ENCODE results near the gene TMEM132D.

Gene TMEM132D

DNA sequence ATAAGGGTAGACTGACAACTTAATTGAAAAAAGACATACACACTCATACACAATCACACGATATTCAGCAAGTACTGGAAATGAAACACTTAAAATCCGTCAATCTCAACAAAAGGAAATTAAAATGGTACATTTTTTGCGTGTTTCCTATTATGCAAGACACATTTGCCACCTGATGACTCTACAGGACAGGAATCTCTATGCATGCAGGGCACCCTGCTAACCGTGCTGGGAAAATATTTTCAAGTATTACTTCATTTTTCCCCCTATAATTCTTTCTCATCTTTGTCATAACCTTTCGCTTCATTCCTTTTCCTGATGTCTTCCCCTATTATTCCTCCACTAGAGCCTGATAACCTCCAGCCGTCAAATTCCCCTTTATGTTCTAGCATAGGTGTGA, 150.2 kb downstream of the TMEM132D start:
- Histone ChIP-seq H3K9me3 (ENCODE audit: control insufficient read depth in 1 of 2, low read length in 2 of 2) (no peaks in the 10 kb centered on the region), H3K36me3 (ENCODE audit: control insufficient read depth in 1 of 2, insufficient read depth in 2 of 2, low read length in 2 of 2) (no peaks in the 10 kb centered on the region), H3K27ac (ENCODE audit: low read depth, low read length) (no peak overlapping the region), H3K4me3 (ENCODE audit: low read depth in 1 of 2, low read length in 2 of 2) (no peak overlapping the region), H3K4me1 (ENCODE audit: control insufficient read depth in 1 of 2, insufficient read depth in 2 of 2, low read length in 2 of 2) (no peaks in the 10 kb centered on the region), H3K9ac (ENCODE audit: low read depth in 1 of 2, low read length in 2 of 2) (no peak overlapping the region), H3K27me3 (ENCODE audit: control insufficient read depth in 1 of 2, insufficient read depth in 2 of 2, low read length in 2 of 2) (no peaks in the 10 kb centered on the region)

DNA sequence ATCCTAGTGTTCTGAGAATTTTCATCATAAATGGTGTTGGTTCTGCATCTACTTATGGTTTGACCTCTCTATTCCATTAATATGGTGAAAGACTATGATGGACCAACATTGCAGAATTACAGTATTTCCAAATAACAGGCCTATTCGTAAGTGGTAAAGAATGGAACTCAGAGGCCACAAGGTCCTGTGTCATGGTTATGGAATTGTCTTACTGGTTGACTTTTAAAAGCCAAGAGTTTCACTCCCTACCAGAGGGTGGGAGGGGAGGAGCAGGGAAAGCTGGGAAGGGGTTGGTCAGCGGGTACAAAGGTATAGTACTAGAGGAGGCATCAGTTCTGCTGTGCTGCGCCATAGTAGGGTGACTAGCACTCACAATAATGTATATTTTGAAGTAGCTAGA, 153.4 kb downstream of the TMEM132D start:
- Histone ChIP-seq H3K4me3 (ENCODE audit: low read depth in 1 of 2, low read length in 2 of 2) (no peak overlapping the region), H3K36me3 (ENCODE audit: control insufficient read depth in 1 of 2, insufficient read depth in 2 of 2, low read length in 2 of 2) (no peaks in the 10 kb centered on the region), H3K27me3 (ENCODE audit: control insufficient read depth in 1 of 2, insufficient read depth in 2 of 2, low read length in 2 of 2) (no peaks in the 10 kb centered on the region), H3K9me3 (ENCODE audit: control insufficient read depth in 1 of 2, low read length in 2 of 2) (no peaks in the 10 kb centered on the region), H3K27ac (ENCODE audit: low read depth, low read length) (no peak overlapping the region), H3K4me1 (ENCODE audit: control insufficient read depth in 1 of 2, insufficient read depth in 2 of 2, low read length in 2 of 2) (no peaks in the 10 kb centered on the region), H3K9ac (ENCODE audit: low read depth in 1 of 2, low read length in 2 of 2) (no peak overlapping the region)

DNA sequence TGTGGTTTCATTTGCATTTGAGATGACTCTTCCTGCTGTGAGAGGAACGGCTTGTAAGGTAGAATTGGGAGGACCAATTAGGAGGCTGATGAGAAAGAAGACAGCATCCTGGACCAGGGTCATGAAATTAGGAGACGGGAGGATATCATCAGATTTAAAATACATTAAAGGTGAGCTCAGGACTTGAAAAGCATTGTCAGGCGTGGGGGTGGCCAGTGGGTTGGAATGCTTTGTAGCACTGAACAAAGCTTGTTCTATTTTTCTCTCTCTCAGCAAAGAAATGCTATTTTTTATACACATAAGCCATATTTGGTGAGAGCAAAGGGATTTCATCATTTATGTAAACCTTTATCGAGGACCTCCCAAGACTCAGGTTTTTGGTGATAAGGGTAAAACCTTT, 157.5 kb downstream of the TMEM132D start:
- Histone ChIP-seq H3K4me3 (ENCODE audit: low read depth in 1 of 2, low read length in 2 of 2) (no peak overlapping the region), H3K36me3 (ENCODE audit: control insufficient read depth in 1 of 2, insufficient read depth in 2 of 2, low read length in 2 of 2) (no peaks in the 10 kb centered on the region), H3K4me1 (ENCODE audit: control insufficient read depth in 1 of 2, insufficient read depth in 2 of 2, low read length in 2 of 2) (no peaks in the 10 kb centered on the region), H3K27ac (ENCODE audit: low read depth, low read length) (no peak overlapping the region), H3K27me3 (ENCODE audit: control insufficient read depth in 1 of 2, insufficient read depth in 2 of 2, low read length in 2 of 2) (no peaks in the 10 kb centered on the region), H3K9me3 (ENCODE audit: control insufficient read depth in 1 of 2, low read length in 2 of 2) (peaks cover 0 to 2% of the 10 kb centered on the region in 2 donors), H3K9ac (ENCODE audit: low read depth in 1 of 2, low read length in 2 of 2) (no peak overlapping the region)

DNA sequence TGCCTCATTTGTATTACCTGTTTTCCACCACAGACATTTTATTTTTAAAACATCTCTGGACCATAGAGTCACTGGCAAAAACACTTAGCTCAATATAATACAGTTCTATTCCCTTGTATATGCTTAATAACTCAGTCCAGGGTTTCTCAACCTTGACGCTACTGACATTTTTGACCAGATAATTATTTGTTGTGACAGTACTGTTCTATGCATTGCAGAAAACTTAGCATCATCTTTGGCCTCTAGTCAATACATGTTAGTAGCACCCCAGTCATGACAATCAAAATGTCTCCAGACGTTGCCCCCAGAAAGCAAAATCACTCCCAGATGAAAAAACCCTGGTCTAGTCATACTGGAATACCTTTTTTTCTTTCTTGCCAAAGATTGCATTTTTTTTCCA, 174.7 kb downstream of the TMEM132D start:
- no peak overlapping the region for H3K9ac ChIP-seq (ENCODE audit: low read depth in 1 of 2, low read length in 2 of 2)
- H3K27me3 ChIP-seq (ENCODE audit: control insufficient read depth in 1 of 2, insufficient read depth in 2 of 2, low read length in 2 of 2) = no peaks in the 10 kb centered on the region
- H3K4me3 ChIP-seq (ENCODE audit: low read depth in 1 of 2, low read length in 2 of 2) = no peak overlapping the region
- H3K27ac ChIP-seq (ENCODE audit: low read depth, low read length) = no peak overlapping the region
- no peaks in the 10 kb centered on the region for H3K4me1 ChIP-seq (ENCODE audit: control insufficient read depth in 1 of 2, insufficient read depth in 2 of 2, low read length in 2 of 2)
- H3K36me3 ChIP-seq (ENCODE audit: control insufficient read depth in 1 of 2, insufficient read depth in 2 of 2, low read length in 2 of 2) = no peaks in the 10 kb centered on the region
- H3K9me3 ChIP-seq (ENCODE audit: control insufficient read depth in 1 of 2, low read length in 2 of 2) = no peaks in the 10 kb centered on the region

DNA sequence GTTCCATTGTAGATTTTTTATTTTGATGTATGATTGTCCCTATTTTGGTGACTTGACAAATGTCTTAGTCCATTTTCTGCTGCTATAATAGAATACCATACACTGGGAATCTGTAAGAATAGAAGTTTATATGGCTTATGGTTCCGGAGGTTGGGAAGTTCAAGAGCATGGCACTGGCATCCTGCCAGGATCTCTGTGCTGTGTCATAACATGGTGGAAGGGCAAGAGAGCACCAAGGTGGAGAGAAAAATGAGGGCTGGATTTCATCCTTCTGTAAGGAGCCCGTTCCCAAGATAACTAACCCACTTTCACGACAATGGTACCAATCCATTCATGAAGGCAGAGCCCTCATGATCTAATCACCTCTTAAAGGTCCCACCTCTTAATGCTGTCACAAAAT, 176.7 kb downstream of the TMEM132D start:
- Histone ChIP-seq H3K27me3 (ENCODE audit: control insufficient read depth in 1 of 2, insufficient read depth in 2 of 2, low read length in 2 of 2) (no peaks in the 10 kb centered on the region), H3K4me1 (ENCODE audit: control insufficient read depth in 1 of 2, insufficient read depth in 2 of 2, low read length in 2 of 2) (no peaks in the 10 kb centered on the region), H3K9me3 (ENCODE audit: control insufficient read depth in 1 of 2, low read length in 2 of 2) (no peaks in the 10 kb centered on the region), H3K9ac (ENCODE audit: low read depth in 1 of 2, low read length in 2 of 2) (no peak overlapping the region), H3K4me3 (ENCODE audit: low read depth in 1 of 2, low read length in 2 of 2) (no peak overlapping the region), H3K27ac (ENCODE audit: low read depth, low read length) (no peak overlapping the region), H3K36me3 (ENCODE audit: control insufficient read depth in 1 of 2, insufficient read depth in 2 of 2, low read length in 2 of 2) (no peaks in the 10 kb centered on the region)

DNA sequence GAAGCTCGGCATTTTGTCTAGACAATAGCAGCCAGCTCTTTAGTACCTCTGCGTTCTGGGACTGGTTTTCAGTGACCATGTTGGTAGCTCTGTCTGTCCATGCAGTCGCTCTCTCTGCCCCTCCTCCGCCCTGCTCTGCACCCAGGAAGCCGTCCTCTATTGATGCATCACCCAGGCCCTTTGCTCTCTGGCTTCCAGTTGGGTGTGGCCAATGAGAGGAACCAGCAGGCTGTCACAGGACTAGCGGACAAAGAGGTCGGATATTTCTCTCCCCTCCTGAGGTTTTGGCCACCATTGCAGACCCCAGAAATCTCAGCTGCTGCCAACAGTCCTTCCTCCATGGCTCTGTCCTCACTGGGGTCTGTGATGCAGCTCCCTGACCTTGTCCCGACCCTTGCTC, 180.6 kb downstream of the TMEM132D start:
- Histone ChIP-seq H3K36me3 (ENCODE audit: control insufficient read depth in 1 of 2, insufficient read depth in 2 of 2, low read length in 2 of 2) (no peaks in the 10 kb centered on the region), H3K9ac (ENCODE audit: low read depth in 1 of 2, low read length in 2 of 2) (no peak overlapping the region), H3K27ac (ENCODE audit: low read depth, low read length) (no peak overlapping the region), H3K4me1 (ENCODE audit: control insufficient read depth in 1 of 2, insufficient read depth in 2 of 2, low read length in 2 of 2) (no peaks in the 10 kb centered on the region), H3K27me3 (ENCODE audit: control insufficient read depth in 1 of 2, insufficient read depth in 2 of 2, low read length in 2 of 2) (no peaks in the 10 kb centered on the region), H3K9me3 (ENCODE audit: control insufficient read depth in 1 of 2, low read length in 2 of 2) (no peaks in the 10 kb centered on the region), H3K4me3 (ENCODE audit: low read depth in 1 of 2, low read length in 2 of 2) (no peak overlapping the region)

DNA sequence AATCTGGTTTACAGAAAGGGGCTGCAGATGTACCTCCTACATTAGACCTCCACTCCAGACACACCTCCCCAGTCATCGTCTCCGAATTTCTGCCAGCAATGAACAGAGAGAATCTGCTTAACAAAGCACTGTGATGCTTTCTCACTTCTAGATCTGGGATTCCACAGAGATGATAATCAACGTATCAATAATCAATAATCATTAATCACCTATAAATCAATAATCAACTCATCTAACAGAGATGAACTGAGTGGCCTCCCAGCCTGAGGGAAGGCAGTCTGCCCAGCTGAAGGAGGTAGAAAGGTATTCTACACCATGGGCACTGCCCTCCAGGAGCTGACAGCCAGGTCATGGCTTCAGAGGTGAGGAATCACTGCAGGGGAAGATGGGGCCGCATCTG, 183.2 kb downstream of the TMEM132D start:
- Histone ChIP-seq H3K4me3 (ENCODE audit: low read depth in 1 of 2, low read length in 2 of 2) (no peak overlapping the region), H3K36me3 (ENCODE audit: control insufficient read depth in 1 of 2, insufficient read depth in 2 of 2, low read length in 2 of 2) (no peaks in the 10 kb centered on the region), H3K4me1 (ENCODE audit: control insufficient read depth in 1 of 2, insufficient read depth in 2 of 2, low read length in 2 of 2) (no peaks in the 10 kb centered on the region), H3K27me3 (ENCODE audit: control insufficient read depth in 1 of 2, insufficient read depth in 2 of 2, low read length in 2 of 2) (no peaks in the 10 kb centered on the region), H3K27ac (ENCODE audit: low read depth, low read length) (no peak overlapping the region), H3K9me3 (ENCODE audit: control insufficient read depth in 1 of 2, low read length in 2 of 2) (no peaks in the 10 kb centered on the region), H3K9ac (ENCODE audit: low read depth in 1 of 2, low read length in 2 of 2) (no peak overlapping the region)

DNA sequence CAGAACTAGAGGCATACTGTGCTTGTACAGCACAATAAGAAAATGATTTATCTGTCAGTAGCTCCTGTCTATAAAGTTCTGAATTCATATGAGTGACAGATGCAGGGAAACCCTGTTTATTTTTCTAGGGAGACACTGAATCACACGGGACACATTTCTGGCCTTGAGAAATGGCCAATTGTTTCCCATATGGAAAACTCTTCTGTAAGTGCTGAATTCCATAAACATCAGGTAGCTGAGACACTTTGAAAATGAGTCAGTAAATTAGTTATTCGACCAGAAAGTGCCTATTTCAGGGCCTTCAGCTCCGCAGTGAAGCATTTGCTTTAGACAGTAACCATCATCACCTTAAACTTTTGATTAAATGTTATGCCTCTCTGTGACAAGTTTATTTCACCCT, 184.4 kb downstream of the TMEM132D start:
- Histone ChIP-seq H3K4me1 (ENCODE audit: control insufficient read depth in 1 of 2, insufficient read depth in 2 of 2, low read length in 2 of 2) (no peaks in the 10 kb centered on the region), H3K36me3 (ENCODE audit: control insufficient read depth in 1 of 2, insufficient read depth in 2 of 2, low read length in 2 of 2) (no peaks in the 10 kb centered on the region), H3K27me3 (ENCODE audit: control insufficient read depth in 1 of 2, insufficient read depth in 2 of 2, low read length in 2 of 2) (no peaks in the 10 kb centered on the region), H3K9me3 (ENCODE audit: control insufficient read depth in 1 of 2, low read length in 2 of 2) (no peaks in the 10 kb centered on the region), H3K4me3 (ENCODE audit: low read depth in 1 of 2, low read length in 2 of 2) (no peak overlapping the region), H3K9ac (ENCODE audit: low read depth in 1 of 2, low read length in 2 of 2) (no peak overlapping the region), H3K27ac (ENCODE audit: low read depth, low read length) (no peak overlapping the region)

DNA sequence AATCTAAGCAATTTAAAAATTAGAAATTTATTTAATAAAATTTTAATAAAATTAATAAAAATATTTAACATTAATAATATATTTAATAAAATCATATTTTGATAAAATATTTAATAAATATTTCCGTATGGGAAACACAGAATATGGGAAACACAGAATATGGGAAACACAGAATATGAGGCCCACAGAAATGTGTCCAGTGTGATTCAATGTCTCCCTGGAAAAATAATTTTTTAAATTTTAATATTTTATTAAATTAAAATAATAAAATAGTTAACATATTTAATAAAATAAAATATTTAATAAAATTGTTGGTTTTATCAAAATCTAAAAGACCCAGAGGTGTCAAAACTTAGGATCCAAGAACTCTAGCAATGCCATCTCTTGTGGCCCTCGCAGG, 186.4 kb downstream of the TMEM132D start:
- H3K4me3 ChIP-seq (ENCODE audit: low read depth in 1 of 2, low read length in 2 of 2) = no peak overlapping the region
- H3K27ac ChIP-seq (ENCODE audit: low read depth, low read length) = no peak overlapping the region
- no peaks in the 10 kb centered on the region for H3K9me3 ChIP-seq (ENCODE audit: control insufficient read depth in 1 of 2, low read length in 2 of 2)
- no peak overlapping the region for H3K9ac ChIP-seq (ENCODE audit: low read depth in 1 of 2, low read length in 2 of 2)
- no peaks in the 10 kb centered on the region for H3K4me1 ChIP-seq (ENCODE audit: control insufficient read depth in 1 of 2, insufficient read depth in 2 of 2, low read length in 2 of 2)
- H3K27me3 ChIP-seq (ENCODE audit: control insufficient read depth in 1 of 2, insufficient read depth in 2 of 2, low read length in 2 of 2) = no peaks in the 10 kb centered on the region
- H3K36me3 ChIP-seq (ENCODE audit: control insufficient read depth in 1 of 2, insufficient read depth in 2 of 2, low read length in 2 of 2) = no peaks in the 10 kb centered on the region

DNA sequence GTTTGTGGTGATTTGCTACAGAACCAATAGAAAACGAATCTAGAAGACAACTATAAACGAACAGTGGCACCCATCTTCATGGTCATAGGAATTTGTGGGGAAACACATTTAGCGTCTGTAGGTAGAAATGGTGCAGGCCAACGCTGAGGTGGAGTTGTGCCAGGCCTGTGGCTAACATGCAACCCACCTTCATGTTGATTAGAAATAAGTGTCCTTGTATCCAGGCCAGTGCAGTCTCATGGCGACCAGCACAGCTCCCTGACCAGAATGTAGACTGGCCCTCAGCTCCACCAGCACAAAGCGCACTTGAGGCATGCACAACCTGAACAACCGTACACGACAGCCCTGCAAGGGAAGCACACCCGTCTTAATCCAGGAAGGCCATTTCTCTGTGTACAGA, 187.0 kb downstream of the TMEM132D start:
- Histone ChIP-seq H3K27me3 (ENCODE audit: control insufficient read depth in 1 of 2, insufficient read depth in 2 of 2, low read length in 2 of 2) (no peaks in the 10 kb centered on the region), H3K9me3 (ENCODE audit: control insufficient read depth in 1 of 2, low read length in 2 of 2) (no peaks in the 10 kb centered on the region), H3K27ac (ENCODE audit: low read depth, low read length) (no peak overlapping the region), H3K4me3 (ENCODE audit: low read depth in 1 of 2, low read length in 2 of 2) (no peak overlapping the region), H3K36me3 (ENCODE audit: control insufficient read depth in 1 of 2, insufficient read depth in 2 of 2, low read length in 2 of 2) (no peaks in the 10 kb centered on the region), H3K4me1 (ENCODE audit: control insufficient read depth in 1 of 2, insufficient read depth in 2 of 2, low read length in 2 of 2) (no peaks in the 10 kb centered on the region), H3K9ac (ENCODE audit: low read depth in 1 of 2, low read length in 2 of 2) (no peak overlapping the region)

DNA sequence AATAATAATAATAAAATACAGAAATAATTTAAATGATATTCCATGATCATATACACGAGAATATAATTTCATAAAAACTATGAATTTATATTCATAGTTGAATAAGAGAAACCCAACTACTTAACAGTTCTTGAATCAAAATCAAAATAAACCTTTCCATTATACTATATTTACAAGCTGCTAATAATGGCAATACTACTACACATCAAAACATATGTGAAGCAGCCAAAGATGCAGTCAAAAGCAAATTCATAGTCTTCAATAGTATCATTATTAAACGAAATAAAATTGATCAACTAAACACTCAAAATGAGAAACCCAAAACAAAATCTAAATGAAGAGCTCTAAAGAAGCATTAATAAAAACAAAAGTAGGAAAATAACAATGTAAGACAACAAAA, 197.1 kb downstream of the TMEM132D start:
- H3K36me3 ChIP-seq (ENCODE audit: control insufficient read depth in 1 of 2, insufficient read depth in 2 of 2, low read length in 2 of 2) = no peaks in the 10 kb centered on the region
- H3K27me3 ChIP-seq (ENCODE audit: control insufficient read depth in 1 of 2, insufficient read depth in 2 of 2, low read length in 2 of 2) = no peaks in the 10 kb centered on the region
- no peaks in the 10 kb centered on the region for H3K4me1 ChIP-seq (ENCODE audit: control insufficient read depth in 1 of 2, insufficient read depth in 2 of 2, low read length in 2 of 2)
- no peak overlapping the region for H3K27ac ChIP-seq (ENCODE audit: low read depth, low read length)
- H3K4me3 ChIP-seq (ENCODE audit: low read depth in 1 of 2, low read length in 2 of 2) = no peak overlapping the region
- peaks cover 0 to 3% of the 10 kb centered on the region in 2 donors for H3K9me3 ChIP-seq (ENCODE audit: control insufficient read depth in 1 of 2, low read length in 2 of 2)
- no peak overlapping the region for H3K9ac ChIP-seq (ENCODE audit: low read depth in 1 of 2, low read length in 2 of 2)
